DND-41 (cell line): ENCODE data around the gene TMEM106C.
"Not testable (repeated sequence)": the region's sequence is repeated elsewhere in the genome, so short reads cannot be mapped to it uniquely, and the experiment has no call there.

Experiments
- CTCF ChIP-seq: IDR thresholded peaks from 2 replicates; pipeline ENCODE4 v1.5.1; 2012; ENCODE audit warnings: borderline replicate concordance, low read length, moderate library complexity, mild to moderate bottlenecking; ENCODE audit not compliant: poor library complexity, severe bottlenecking; ENCODE audit errors: extremely low read depth
- EZH2 ChIP-seq: IDR thresholded peaks from 3 replicates; pipeline ENCODE4 v1.6.1; 2012; ENCODE audit warnings: borderline replicate concordance, low read depth, mild to moderate bottlenecking, moderate library complexity, low read length, inconsistent platforms; ENCODE audit not compliant: severe bottlenecking

DNA sequence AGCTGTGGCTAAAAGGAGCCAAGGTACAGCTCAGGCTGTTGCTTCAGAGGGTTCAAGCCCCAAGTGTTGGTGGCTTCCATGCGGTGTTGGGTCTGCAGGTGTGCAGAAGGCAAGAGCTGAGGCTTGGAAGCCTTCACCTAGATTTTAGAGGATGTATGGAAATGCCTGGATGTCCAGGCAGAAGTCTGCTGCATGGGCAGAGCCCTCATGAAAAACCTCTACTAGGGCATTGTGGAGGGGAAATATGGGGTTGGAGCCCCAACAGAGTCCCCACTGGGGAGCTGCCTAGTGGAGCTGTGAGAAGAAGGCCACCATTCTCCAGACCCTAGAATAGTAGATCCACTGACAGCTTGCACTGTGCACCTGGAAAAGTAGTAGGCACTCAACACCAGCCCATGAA, 5.7 kb upstream of the TMEM106C start:
- not testable (repeated sequence) for TF ChIP-seq CTCF, EZH2
